Psoas muscle (tissue), 8 donors: ENCODE results near the gene CDK14. TPM values are rescaled to one million over a fixed set of nuclear protein-coding genes. Genes with fewer than 3 reads are reported as not detected.

Experiments
- ATAC-seq, 4 donors: fragments of 200-7000 bp; cut with Tn5 transposase; one replicate each; pipeline ENCODE4 v1.9.1; 2020; ENCODE audit warnings: moderate library complexity in 3 of 4, mild to moderate bottlenecking in 2 of 4
- DNase-seq, 2 donors: peaks; one replicate each; pipeline ENCODE4 v3.0.0-alpha.2; 2020
- H3K27ac ChIP-seq: fragments of 200-600 bp; one replicate; pipeline ENCODE4 v1.8.0; 2022
- H3K27me3 ChIP-seq, 3 donors: fragments of 200-600 bp in 1 of 3; one replicate each; pipeline versions ENCODE4 v1.6.1 to v1.8.0; 2013 to 2022; ENCODE audit warnings: low read length in 2 of 3, mild to moderate bottlenecking in 2 of 3, moderate library complexity in 1 of 3; ENCODE audit not compliant: insufficient read depth in 3 of 3
- H3K36me3 ChIP-seq, 2 donors: fragments of 200-600 bp in 1 of 2; one replicate each; pipeline versions ENCODE4 v1.6.1 to v1.8.0; 2013 to 2022; ENCODE audit warnings: low read depth in 1 of 2, mild to moderate bottlenecking in 1 of 2, moderate library complexity in 1 of 2; ENCODE audit not compliant: insufficient read depth in 1 of 2
- H3K4me1 ChIP-seq: fragments of 200-600 bp; one replicate; pipeline ENCODE4 v1.8.0; 2022
- H3K4me3 ChIP-seq: fragments of 200-600 bp; one replicate; pipeline ENCODE4 v1.8.0; 2022; ENCODE audit warnings: mild to moderate bottlenecking
- H3K9me3 ChIP-seq: fragments of 200-600 bp; one replicate; pipeline ENCODE4 v1.8.0; 2022
- WGBS, 3 donors: extraction: QIAGEN DNeasy Blood & Tissue Kit; methylation state at CpG; one replicate each; pipeline versions ENCODE4 v1.1.6 to v1.1.7; 2013; 5-methylcytosine and 5-hydroxymethylcytosine counted together
- intact Hi-C, 2 donors: fragments of 100-400 bp; cut with DNase I; formaldehyde crosslinking; loops; one replicate each; pipeline versions ENCODE4 v1.11.0 to v1.14.2; 2022
- polyA plus RNA-seq, 3 donors: library from polyadenylated mRNA; stranded (reverse); fragments of 200-250 nt; gene quantifications; one replicate each; pipeline ENCODE4 v1.2.3, GENCODE V29; 2013
- total RNA-seq, 4 donors: library from RNA; stranded (reverse); fragmentation: NEBNext Ultra II Directional in 2 of 4; extraction: Animal tissue kit (Norgen Biotek cat#: 25700) in 2 of 4; gene quantifications; one replicate each; pipeline versions ENCODE4 v1.2.1 to v1.2.4, GENCODE V29; 2021 to 2023
- TF ChIP-seq, protein P1 (sequence below): fragments of 200-600 bp; IDR thresholded peaks from one replicate; pipeline ENCODE4 v1.8.0; 2022; ENCODE audit warnings: antibody characterized with exemption
- donor health status: healthy with polysubstance abuse.
- donor health status: DM: no; HTN: no; CAD: no; lungs with moderate emphysema.
- donor health status: Bipolar disorder and iron deficiency.
- donor health status: healthy.
- donor health status: DM: yes; HTN: yes; CAD: no.
- donor health status: DM: no; HTN: no; CAD: no.
- donor health status: DM: no; HTN: no; CAD: no.
- donor health status: DM: yes; HTN: yes; CAD: no.

Gene CDK14
- total and polyA plus RNA-seq, 7 donors, result 1.7 to 16.6 (median 10.6) TPM

- H3K36me3 ChIP-seq, result no peaks in the 10 kb centered on the region
- no peak overlapping the region for H3K4me3 ChIP-seq
- no peaks in the 10 kb centered on the region for H3K4me1 ChIP-seq
- no peaks in the 10 kb centered on the region for H3K9me3 ChIP-seq
- intact Hi-C loops, result no loop called here
- H3K27ac ChIP-seq, result no peak overlapping the region
- TF ChIP-seq, protein P1, sequence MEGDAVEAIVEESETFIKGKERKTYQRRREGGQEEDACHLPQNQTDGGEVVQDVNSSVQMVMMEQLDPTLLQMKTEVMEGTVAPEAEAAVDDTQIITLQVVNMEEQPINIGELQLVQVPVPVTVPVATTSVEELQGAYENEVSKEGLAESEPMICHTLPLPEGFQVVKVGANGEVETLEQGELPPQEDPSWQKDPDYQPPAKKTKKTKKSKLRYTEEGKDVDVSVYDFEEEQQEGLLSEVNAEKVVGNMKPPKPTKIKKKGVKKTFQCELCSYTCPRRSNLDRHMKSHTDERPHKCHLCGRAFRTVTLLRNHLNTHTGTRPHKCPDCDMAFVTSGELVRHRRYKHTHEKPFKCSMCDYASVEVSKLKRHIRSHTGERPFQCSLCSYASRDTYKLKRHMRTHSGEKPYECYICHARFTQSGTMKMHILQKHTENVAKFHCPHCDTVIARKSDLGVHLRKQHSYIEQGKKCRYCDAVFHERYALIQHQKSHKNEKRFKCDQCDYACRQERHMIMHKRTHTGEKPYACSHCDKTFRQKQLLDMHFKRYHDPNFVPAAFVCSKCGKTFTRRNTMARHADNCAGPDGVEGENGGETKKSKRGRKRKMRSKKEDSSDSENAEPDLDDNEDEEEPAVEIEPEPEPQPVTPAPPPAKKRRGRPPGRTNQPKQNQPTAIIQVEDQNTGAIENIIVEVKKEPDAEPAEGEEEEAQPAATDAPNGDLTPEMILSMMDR, result no peak
- no peaks in the 10 kb centered on the region for H3K27me3 ChIP-seq
- DNase-seq, result no peak
- no peak for ATAC-seq
Measured at GRCh38 chr7:90948085-90948484, 352.0 kb downstream of the CDK14 start.

DNA sequence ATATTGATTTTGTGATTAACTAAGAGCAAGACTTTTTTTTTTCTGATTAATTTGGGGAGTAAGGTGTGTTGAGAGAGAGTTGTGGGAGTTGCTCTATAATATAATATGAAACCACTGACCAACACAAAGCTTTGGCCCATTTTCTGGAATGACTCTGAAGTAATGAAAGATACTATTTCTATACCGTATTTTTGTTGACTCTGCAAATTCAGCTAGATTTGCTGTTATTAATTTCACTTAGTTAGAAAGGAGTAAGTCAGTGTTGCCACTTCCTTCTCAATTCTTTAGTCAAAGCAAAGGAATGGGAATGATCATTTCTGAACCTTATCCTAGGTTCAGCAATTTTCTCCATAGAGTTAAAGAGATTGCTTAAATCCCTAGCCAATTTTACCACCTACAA is 355.1 kb downstream of the CDK14 start:
- intact Hi-C loops, result no loop called here
- H3K9me3 ChIP-seq, result no peaks in the 10 kb centered on the region
- H3K36me3 ChIP-seq, result no peaks in the 10 kb centered on the region
- TF ChIP-seq, protein P1, result no peak
- ATAC-seq, result no peak
- DNase-seq, result no peak
- H3K27me3 ChIP-seq, result no peaks in the 10 kb centered on the region
- H3K27ac ChIP-seq, result no peak overlapping the region
- no peaks in the 10 kb centered on the region for H3K4me1 ChIP-seq
- H3K4me3 ChIP-seq, result no peak overlapping the region
- WGBS, 3 donors, result 56 to 81% (median 57%) methylated on average over 1 of the region's 1 CpG

- TF ChIP-seq, protein P1, result no peak
Measured at GRCh38 chr7:90951986-90952954, 356.1 kb downstream of the CDK14 start.

DNA sequence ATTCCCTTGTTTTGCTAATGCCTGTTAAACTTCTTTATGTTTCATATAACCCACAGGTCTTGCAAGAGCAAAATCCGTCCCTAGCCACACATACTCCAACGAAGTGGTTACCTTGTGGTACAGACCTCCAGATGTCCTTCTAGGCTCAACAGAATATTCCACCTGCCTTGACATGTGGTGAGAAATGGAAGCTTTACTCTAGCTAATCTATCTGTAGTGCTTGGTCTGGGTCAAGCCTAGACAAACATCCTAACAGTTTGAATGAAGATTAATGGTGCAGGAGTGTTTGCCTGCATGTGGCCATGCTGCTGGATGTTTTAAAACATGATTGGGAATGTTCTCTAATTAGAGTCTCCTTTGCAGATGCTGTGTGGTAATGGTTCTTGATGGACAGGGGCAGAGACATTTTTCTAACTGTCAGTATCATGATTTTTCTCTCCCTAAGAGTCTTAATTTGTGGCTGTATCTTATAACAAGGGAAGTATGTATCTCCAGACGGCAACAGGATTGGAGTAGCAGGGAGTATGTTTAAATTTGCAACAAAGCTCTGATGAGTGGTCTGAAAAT is 359.6 kb downstream of the CDK14 start:
- Histone ChIP-seq H3K9me3 (no peaks in the 10 kb centered on the region), H3K4me3 (no peak overlapping the region), H3K36me3 (no peaks in the 10 kb centered on the region), H3K4me1 (peaks cover 10% of the 10 kb centered on the region), H3K27ac (no peak overlapping the region), H3K27me3 (no peaks in the 10 kb centered on the region)
- ATAC-seq, result no peak
- WGBS, 3 donors, result 75 to 85% (median 78%) methylated on average over 3 of the region's 3 CpGs
- intact Hi-C loops, result no loop called here
- no peak for DNase-seq
- TF ChIP-seq, protein P1, result no peak

More at GRCh38 chr7:90951986-90952954, 356.1 kb downstream of the CDK14 start:
- no peak for ATAC-seq
- 77 to 85% (median 80%) methylated on average over 7 of the region's 7 CpGs for WGBS, 3 donors
- Histone ChIP-seq H3K4me3 (no peak overlapping the region), H3K27me3 (no peaks in the 10 kb centered on the region), H3K9me3 (no peaks in the 10 kb centered on the region), H3K27ac (no peak overlapping the region), H3K4me1 (no peaks in the 10 kb centered on the region), H3K36me3 (no peaks in the 10 kb centered on the region)
- intact Hi-C loops, result no loop called here
- DNase-seq, result no peak
